K562 (cell line): ENCODE results near the gene PPP1R15A. TPM values are rescaled to one million over a fixed set of nuclear protein-coding genes. Genes with fewer than 3 reads are reported as not detected.
A peak's percentile ranks its signal among the peaks of the same experiment; 100 is the strongest.

Experiments used
- ARHGAP35 ChIP-seq: fragments of 450-650 bp; IDR thresholded peaks from 2 replicates; pipeline ENCODE4 v1.6.1; 2018; ENCODE audit not compliant: partially characterized antibody
- CHD2 ChIP-seq: IDR thresholded peaks from 2 replicates; pipeline ENCODE4 v1.6.1; 2011; ENCODE audit warnings: low read depth, low read length
- CREB1 ChIP-seq, 2 experiments: sonication (generic) in 1 of 2; formaldehyde crosslinking in 1 of 2; IDR thresholded peaks; 2 replicates each; pipeline versions ENCODE4 v1.6.1 to v1.8.0; 2012 to 2022; ENCODE audit warnings: inconsistent platforms in 1 of 2, mild to moderate bottlenecking in 1 of 2, missing genetic modification reagents in 1 of 2, moderate library complexity in 1 of 2
- CREM ChIP-seq: IDR thresholded peaks from 2 replicates; pipeline ENCODE4 v1.6.1; 2014; ENCODE audit warnings: antibody characterized with exemption, low read depth
- DPF2 ChIP-seq: fragments of 450-650 bp; IDR thresholded peaks from 2 replicates; pipeline ENCODE4 v1.6.1; 2016
- ETV1 ChIP-seq: fragments of 450-650 bp; conservative IDR thresholded peaks from 2 replicates; pipeline ENCODE4 v1.6.1; 2016; ENCODE audit warnings: missing genetic modification characterization, control low read depth, low read depth, missing compliant biosample characterization
- HNRNPH1 ChIP-seq: fragments of 200-400 bp; formaldehyde crosslinking; optimal IDR thresholded peaks from 2 replicates; pipeline ENCODE3; 2017; ENCODE audit warnings: low read depth, mild to moderate bottlenecking, low read length, moderate library complexity
- KAT7 ChIP-seq: sonication (generic); formaldehyde crosslinking; IDR thresholded peaks from 2 replicates; pipeline ENCODE4 v1.8.0; 2022; ENCODE audit warnings: missing genetic modification reagents, mild to moderate bottlenecking, borderline replicate concordance
- NCOA2 ChIP-seq, 2 experiments: fragments of 450-650 bp; IDR thresholded peaks; 2 replicates each; pipeline ENCODE4 v1.6.1; 2018; ENCODE audit warnings: mild to moderate bottlenecking in 2 of 2, moderate library complexity in 1 of 2; ENCODE audit not compliant: partially characterized antibody in 2 of 2
- NFE2L1 ChIP-seq: fragments of 450-650 bp; IDR thresholded peaks from 2 replicates; pipeline ENCODE4 v1.6.1; 2016; ENCODE audit warnings: missing genetic modification characterization, low read depth, mild to moderate bottlenecking, missing compliant biosample characterization, moderate library complexity, borderline replicate concordance
- RBM17 ChIP-seq: fragments of 200-400 bp; formaldehyde crosslinking; IDR thresholded peaks from 2 replicates; pipeline ENCODE4 v1.6.1; 2017; ENCODE audit warnings: low read depth, mild to moderate bottlenecking, low read length, borderline replicate concordance
- RHOXF2B ChIP-seq: fragments of 250-450 bp; sonication (Bioruptor Pico); conservative IDR thresholded peaks from 2 replicates; pipeline ENCODE4 v1.5.1; 2021
- SAFB2 ChIP-seq: fragments of 200-400 bp; formaldehyde crosslinking; IDR thresholded peaks from 2 replicates; pipeline ENCODE4 v1.6.1; 2018; ENCODE audit warnings: borderline replicate concordance, low read length, low read depth, moderate library complexity; ENCODE audit not compliant: severe bottlenecking
- SMAD2 ChIP-seq: fragments of 150-350 bp; IDR thresholded peaks from 2 replicates; pipeline ENCODE4 v1.6.1; 2014; ENCODE audit warnings: low read depth, mild to moderate bottlenecking, low read length
- SMARCE1 ChIP-seq: fragments of 450-650 bp; IDR thresholded peaks from 2 replicates; pipeline ENCODE4 v1.7.1; 2016; ENCODE audit warnings: mild to moderate bottlenecking
- SRSF9 ChIP-seq: fragments of 200-400 bp; formaldehyde crosslinking; IDR thresholded peaks from 2 replicates; pipeline ENCODE4 v1.6.1; 2017; ENCODE audit warnings: low read depth, low read length, borderline replicate concordance
- STAT5A ChIP-seq: IDR thresholded peaks from 2 replicates; pipeline ENCODE4 v1.6.1; 2012; ENCODE audit warnings: low read length, inconsistent platforms, borderline replicate concordance
- TBL1XR1 ChIP-seq, 2 experiments: IDR thresholded peaks; 2 replicates each; pipeline ENCODE4 v1.6.1; 2012; ENCODE audit warnings: improper control_type of control experiment in 2 of 2, low read length in 2 of 2, mild to moderate bottlenecking in 1 of 2
- TCF7 ChIP-seq: sonication (generic); IDR thresholded peaks from 2 replicates; pipeline ENCODE4 v1.6.1; 2016; ENCODE audit warnings: antibody characterized with exemption, borderline replicate concordance
- TEAD4 ChIP-seq, 2 experiments: sonication (generic) in 1 of 2; formaldehyde crosslinking in 1 of 2; IDR thresholded peaks; 2 replicates each; pipeline versions ENCODE4 v1.6.1 to v1.8.0; 2012 to 2022; ENCODE audit warnings: borderline replicate concordance in 1 of 2, inconsistent platforms in 1 of 2, low read length in 1 of 2, mild to moderate bottlenecking in 1 of 2, missing genetic modification reagents in 1 of 2
- ZNF175 ChIP-seq: fragments of 200-800 bp; sonication (Bioruptor generic); IDR thresholded peaks from 2 replicates; pipeline ENCODE4 v1.6.1; 2016; ENCODE audit warnings: low read depth, mild to moderate bottlenecking, missing genetic modification characterization, missing compliant biosample characterization
- polyA plus RNA-seq, 8 experiments: library from polyadenylated mRNA; depleted of rRNA in 4 of 8; stranded (reverse) in 5 of 8; unstranded in 3 of 8; fragments of >200 nt; fragmentation: Nextera tagmentation in 2 of 8; fragmentation: Illumina TruSeq in 1 of 8; extraction: Ambion mirVana in 2 of 8; extraction: Trizol in 1 of 8; gene quantifications; 2 replicates each; pipeline versions ENCODE4 v1.2.1 to v1.2.3, GENCODE V29; 2011 to 2014; ENCODE audit warnings: inconsistent platforms in 1 of 8, missing spikeins in 1 of 8
- total RNA-seq, 7 experiments: library from RNA; depleted of rRNA in 6 of 7; stranded (reverse); fragments of >200 nt in 6 of 7; fragmentation: Illumina TruSeq in 2 of 7; extraction: Trizol in 2 of 7; gene quantifications; 2 replicates each; pipeline versions ENCODE4 v1.2.1 to v1.2.3, GENCODE V29; 2011 to 2021; ENCODE audit warnings: low replicate concordance in 1 of 7
- TF ChIP-seq, protein P1 (sequence below): fragments of 450-650 bp; IDR thresholded peaks from 2 replicates; pipeline ENCODE4 v1.6.1; 2017; ENCODE audit warnings: antibody characterized with exemption, mild to moderate bottlenecking
- TF ChIP-seq, protein P2 (sequence below): fragments of 250-450 bp; sonication (Bioruptor Pico); IDR thresholded peaks from 2 replicates; pipeline ENCODE4 v1.5.1; 2021; ENCODE audit warnings: mild to moderate bottlenecking

PPP1R15A gene
- total and polyA plus RNA-seq, 9 of the 15 experiments (the other 6 are each of a cell fraction or from before 2014, with no cell fraction given) = 0.42 to 73.7 (median 44.0) TPM

DNA sequence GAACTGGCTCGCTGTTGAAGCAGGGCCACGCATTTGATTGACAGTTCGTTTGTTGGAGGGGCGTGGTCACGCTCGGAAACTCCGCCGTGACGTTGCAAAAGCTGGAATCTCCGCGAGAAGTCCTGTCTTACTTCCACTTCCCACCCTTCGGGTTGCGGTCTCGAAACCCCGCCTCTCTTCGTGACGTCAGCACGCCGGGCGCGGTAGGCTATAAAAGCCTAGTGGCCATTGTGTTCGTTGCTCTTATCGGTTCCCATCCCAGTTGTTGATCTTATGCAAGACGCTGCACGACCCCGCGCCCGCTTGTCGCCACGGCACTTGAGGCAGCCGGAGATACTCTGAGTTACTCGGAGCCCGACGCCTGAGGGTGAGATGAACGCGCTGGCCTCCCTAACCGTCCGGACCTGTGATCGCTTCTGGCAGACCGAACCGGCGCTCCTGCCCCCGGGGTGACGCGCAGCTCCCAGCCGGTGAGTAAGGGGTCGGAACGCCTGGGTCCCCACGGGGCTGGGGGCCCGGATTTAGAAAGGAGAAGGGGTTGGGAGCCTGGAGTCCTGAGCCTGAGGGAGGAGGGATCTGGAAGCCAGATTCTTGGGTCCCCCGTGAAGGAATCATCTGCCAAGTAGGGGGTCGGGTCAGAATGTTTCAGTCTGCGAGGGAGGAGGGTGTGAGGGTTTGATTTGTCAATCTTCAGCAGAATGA is at the start of gene PPP1R15A (continued):
- TF ChIP-seq, protein P1, sequence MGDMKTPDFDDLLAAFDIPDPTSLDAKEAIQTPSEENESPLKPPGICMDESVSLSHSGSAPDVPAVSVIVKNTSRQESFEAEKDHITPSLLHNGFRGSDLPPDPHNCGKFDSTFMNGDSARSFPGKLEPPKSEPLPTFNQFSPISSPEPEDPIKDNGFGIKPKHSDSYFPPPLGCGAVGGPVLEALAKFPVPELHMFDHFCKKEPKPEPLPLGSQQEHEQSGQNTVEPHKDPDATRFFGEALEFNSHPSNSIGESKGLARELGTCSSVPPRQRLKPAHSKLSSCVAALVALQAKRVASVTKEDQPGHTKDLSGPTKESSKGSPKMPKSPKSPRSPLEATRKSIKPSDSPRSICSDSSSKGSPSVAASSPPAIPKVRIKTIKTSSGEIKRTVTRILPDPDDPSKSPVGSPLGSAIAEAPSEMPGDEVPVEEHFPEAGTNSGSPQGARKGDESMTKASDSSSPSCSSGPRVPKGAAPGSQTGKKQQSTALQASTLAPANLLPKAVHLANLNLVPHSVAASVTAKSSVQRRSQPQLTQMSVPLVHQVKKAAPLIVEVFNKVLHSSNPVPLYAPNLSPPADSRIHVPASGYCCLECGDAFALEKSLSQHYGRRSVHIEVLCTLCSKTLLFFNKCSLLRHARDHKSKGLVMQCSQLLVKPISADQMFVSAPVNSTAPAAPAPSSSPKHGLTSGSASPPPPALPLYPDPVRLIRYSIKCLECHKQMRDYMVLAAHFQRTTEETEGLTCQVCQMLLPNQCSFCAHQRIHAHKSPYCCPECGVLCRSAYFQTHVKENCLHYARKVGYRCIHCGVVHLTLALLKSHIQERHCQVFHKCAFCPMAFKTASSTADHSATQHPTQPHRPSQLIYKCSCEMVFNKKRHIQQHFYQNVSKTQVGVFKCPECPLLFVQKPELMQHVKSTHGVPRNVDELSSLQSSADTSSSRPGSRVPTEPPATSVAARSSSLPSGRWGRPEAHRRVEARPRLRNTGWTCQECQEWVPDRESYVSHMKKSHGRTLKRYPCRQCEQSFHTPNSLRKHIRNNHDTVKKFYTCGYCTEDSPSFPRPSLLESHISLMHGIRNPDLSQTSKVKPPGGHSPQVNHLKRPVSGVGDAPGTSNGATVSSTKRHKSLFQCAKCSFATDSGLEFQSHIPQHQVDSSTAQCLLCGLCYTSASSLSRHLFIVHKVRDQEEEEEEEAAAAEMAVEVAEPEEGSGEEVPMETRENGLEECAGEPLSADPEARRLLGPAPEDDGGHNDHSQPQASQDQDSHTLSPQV = no peak
- TF ChIP-seq ZNF175 (CRISPR knock-in tag) (peak; percentile 83; the same call in 1 of the 2 replicates), ARHGAP35 (peak; percentile 71), TEAD4 (IDR thresholded peaks at IDR 0.05; ENCODE audit: low read length) (peak; percentile 76), TEAD4 (CRISPR knock-in tag; IDR thresholded peaks at IDR 0.05; ENCODE audit: borderline replicate concordance) (no peak), NCOA2 (IDR thresholded peaks at IDR 0.05; ENCODE audit: partially characterized antibody in 2 of 2) (no peak), RHOXF2B (CRISPR knock-in tag) (no peak), SMARCE1 (0 out of 2 replicates have a peak, but pooled peaks have one; percentile 13), TCF7 (no peak), CREB1 (IDR thresholded peaks at IDR 0.05) (peak; percentile 83), CREB1 (CRISPR knock-in tag; IDR thresholded peaks at IDR 0.05) (peak; percentile 96), NFE2L1 (tag) (peak; percentile 25; the same call in 1 of the 2 replicates), ETV1 (tag) (no peak), TBL1XR1 (IDR thresholded peaks at IDR 0.05; ENCODE audit: low read length in 2 of 2) (peak in 1 of 2 experiments; percentile 83; a peak in 2 of 4 replicates), SAFB2 (no peak), STAT5A (no peak; the same call in 1 of the 2 replicates), CREM (peak; percentile 96), SMAD2 (no peak), RBM17 (no peak), HNRNPH1 (no peak), DPF2 (no peak; the same call in 1 of the 2 replicates), CHD2 (peak; percentile 93), KAT7 (CRISPR knock-in tag) (peak; percentile 97; the same call in 1 of the 2 replicates), SRSF9 (no peak)
- TF ChIP-seq, protein P2, sequence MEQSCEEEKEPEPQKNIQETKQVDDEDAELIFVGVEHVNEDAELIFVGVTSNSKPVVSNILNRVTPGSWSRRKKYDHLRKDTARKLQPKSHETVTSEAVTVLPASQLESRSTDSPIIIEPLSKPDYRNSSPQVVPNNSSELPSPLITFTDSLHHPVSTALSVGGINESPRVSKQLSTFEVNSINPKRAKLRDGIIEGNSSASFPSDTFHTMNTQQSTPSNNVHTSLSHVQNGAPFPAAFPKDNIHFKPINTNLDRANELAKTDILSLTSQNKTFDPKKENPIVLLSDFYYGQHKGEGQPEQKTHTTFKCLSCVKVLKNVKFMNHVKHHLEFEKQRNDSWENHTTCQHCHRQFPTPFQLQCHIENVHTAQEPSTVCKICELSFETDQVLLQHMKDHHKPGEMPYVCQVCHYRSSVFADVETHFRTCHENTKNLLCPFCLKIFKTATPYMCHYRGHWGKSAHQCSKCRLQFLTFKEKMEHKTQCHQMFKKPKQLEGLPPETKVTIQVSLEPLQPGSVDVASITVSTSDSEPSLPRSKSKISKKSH (CRISPR knock-in tag) = no peak
